Prostate gland (tissue), 2 donors: ENCODE data around the gene CYTL1.

ENCODE experiments used
- POLR2A ChIP-seq: fragments of 450-650 bp; IDR thresholded peaks from one replicate; pipeline ENCODE4 v1.6.1; 2016; ENCODE audit warnings: antibody characterized with exemption, mild to moderate bottlenecking
- POLR2AphosphoS5 ChIP-seq: sonication (generic); formaldehyde crosslinking; IDR thresholded peaks from one replicate; pipeline ENCODE4 v1.6.1; 2017; ENCODE audit warnings: antibody characterized with exemption
- TF ChIP-seq, protein P1 (sequence below), 4 experiments: fragments of 200-600 bp in 2 of 4; fragments of 450-650 bp in 2 of 4; sonication (generic) in 2 of 4; IDR thresholded peaks; 1 replicate in 3 of 4; 2 replicates in 1 of 4; pipeline ENCODE4 v1.5.1; 2016 to 2019; ENCODE audit warnings: antibody characterized with exemption in 4 of 4, mild to moderate bottlenecking in 2 of 4, moderate library complexity in 2 of 4

DNA sequence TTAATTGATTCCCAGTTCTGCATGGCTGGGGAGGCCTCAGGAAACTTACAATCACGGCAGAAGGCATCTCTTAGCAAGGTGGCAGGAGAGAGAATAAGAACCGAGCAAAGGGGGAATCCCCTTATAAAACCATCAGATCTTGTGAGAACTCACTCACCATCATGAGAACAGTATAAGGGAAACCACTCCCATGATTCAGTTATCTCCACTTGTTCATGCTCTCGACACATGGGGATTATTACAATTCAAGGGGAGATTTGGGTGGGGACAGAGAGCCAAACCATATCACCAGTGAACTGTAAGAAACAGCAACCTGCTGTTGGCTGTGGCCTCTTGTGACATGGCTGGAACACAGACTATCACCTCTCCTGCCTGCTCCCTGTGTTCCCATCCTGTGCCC is 7.1 kb upstream of the CYTL1 start:
- TF ChIP-seq, protein P1, sequence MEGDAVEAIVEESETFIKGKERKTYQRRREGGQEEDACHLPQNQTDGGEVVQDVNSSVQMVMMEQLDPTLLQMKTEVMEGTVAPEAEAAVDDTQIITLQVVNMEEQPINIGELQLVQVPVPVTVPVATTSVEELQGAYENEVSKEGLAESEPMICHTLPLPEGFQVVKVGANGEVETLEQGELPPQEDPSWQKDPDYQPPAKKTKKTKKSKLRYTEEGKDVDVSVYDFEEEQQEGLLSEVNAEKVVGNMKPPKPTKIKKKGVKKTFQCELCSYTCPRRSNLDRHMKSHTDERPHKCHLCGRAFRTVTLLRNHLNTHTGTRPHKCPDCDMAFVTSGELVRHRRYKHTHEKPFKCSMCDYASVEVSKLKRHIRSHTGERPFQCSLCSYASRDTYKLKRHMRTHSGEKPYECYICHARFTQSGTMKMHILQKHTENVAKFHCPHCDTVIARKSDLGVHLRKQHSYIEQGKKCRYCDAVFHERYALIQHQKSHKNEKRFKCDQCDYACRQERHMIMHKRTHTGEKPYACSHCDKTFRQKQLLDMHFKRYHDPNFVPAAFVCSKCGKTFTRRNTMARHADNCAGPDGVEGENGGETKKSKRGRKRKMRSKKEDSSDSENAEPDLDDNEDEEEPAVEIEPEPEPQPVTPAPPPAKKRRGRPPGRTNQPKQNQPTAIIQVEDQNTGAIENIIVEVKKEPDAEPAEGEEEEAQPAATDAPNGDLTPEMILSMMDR (IDR thresholded peaks at IDR 0.05) = no peak
- no peak for TF ChIP-seq POLR2AphosphoS5
- no peak for TF ChIP-seq POLR2A
